ENCODE data around the gene TMEM82. TPM values are rescaled to one million over a fixed set of nuclear protein-coding genes. Genes with fewer than 3 reads are reported as not detected.

Gene TMEM82
- polyA plus RNA-seq, 1 donor from 2014 or later: not detected

- H3K9me3 ChIP-seq (ENCODE audit: low read length): no peaks in the 10 kb centered on the region
- H3K27me3 ChIP-seq (ENCODE audit: insufficient read depth, low read depth, low read length): peaks cover 7% of the 10 kb centered on the region
- H3K36me3 ChIP-seq (ENCODE audit: insufficient read depth, low read length): no peaks in the 10 kb centered on the region
- no peak for TF ChIP-seq EP300 (conservative IDR thresholded peaks at IDR 0.05; ENCODE audit: poor library complexity, severe bottlenecking)
- no peak for TF ChIP-seq POLR2AphosphoS5 (IDR thresholded peaks at IDR 0.05)
- no peak for TF ChIP-seq REST (IDR thresholded peaks at IDR 0.05; ENCODE audit: borderline replicate concordance)
- TF ChIP-seq SMC3 (conservative IDR thresholded peaks at IDR 0.05; ENCODE audit: poor library complexity): no peak
- no peak for TF ChIP-seq EZH2 (IDR thresholded peaks at IDR 0.05; ENCODE audit: borderline replicate concordance, insufficient read depth, low read length, poor library complexity, severe bottlenecking)
- no peak for TF ChIP-seq CTCF (IDR thresholded peaks at IDR 0.05; ENCODE audit: poor library complexity, severe bottlenecking)
- no peak for TF ChIP-seq TAF1 (IDR thresholded peaks at IDR 0.05; ENCODE audit: low read depth)
- no peak for TF ChIP-seq MXI1 (conservative IDR thresholded peaks at IDR 0.05; ENCODE audit: poor library complexity, severe bottlenecking)
- TF ChIP-seq RAD21 (conservative IDR thresholded peaks at IDR 0.05): no peak
- no peaks in the 10 kb centered on the region for H3K79me2 ChIP-seq (replicated peaks; ENCODE audit: insufficient read depth, low read length)
- no peaks in the 10 kb centered on the region for H4K20me1 ChIP-seq (ENCODE audit: insufficient read depth)
- no peak overlapping the region for H3K27ac ChIP-seq (ENCODE audit: low read length)
- no peaks in the 10 kb centered on the region for H3K9me2 ChIP-seq (ENCODE audit: insufficient read depth, low read length)
- no peak overlapping the region for H3K4me3 ChIP-seq (ENCODE audit: low read length)
- H3F3A ChIP-seq (ENCODE audit: insufficient read depth, low read length, poor library complexity, severe bottlenecking): no peaks in the 10 kb centered on the region
- H2AFZ ChIP-seq (ENCODE audit: low read depth, low read length): no peak overlapping the region
- H3K4me2 ChIP-seq (ENCODE audit: low read length): no peak overlapping the region
- H3K9ac ChIP-seq (ENCODE audit: low read length): no peak overlapping the region
These were observed 11.5 kb downstream of the TMEM82 start for GRCh38 chr1:15753776-15754175.

DNA sequence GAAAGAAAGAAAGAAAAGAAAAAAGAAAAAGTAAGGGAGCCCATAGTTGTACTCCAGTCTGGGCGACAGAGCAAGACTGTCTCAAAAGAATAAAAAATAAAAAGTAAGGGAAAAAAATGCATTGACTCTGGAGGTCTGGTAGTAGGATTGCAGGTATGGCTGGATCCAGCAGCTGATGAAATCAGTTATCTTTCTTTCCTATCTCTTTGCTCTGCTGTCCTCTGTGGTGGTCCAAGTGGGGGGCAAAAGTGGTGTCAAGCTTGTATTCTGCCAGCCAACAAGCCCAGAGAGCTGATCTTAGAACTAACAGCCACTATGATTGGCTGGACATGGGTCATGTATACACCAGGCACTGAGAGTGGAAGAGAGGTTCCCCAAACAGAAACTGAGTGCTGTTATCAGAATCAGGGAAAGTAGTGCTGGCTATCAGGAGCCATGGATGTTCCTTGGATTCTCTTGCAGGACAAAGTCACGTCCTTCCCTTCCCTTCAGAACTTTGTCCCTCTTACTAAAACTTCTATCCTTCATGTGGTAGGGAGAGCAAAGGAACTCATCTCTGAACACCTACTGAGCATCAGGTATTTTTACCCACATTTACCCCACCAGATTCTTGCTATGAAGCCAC, 12.8 kb downstream of the TMEM82 start:
- Histone ChIP-seq H4K20me1 (ENCODE audit: insufficient read depth) (no peaks in the 10 kb centered on the region), H2AFZ (ENCODE audit: low read depth, low read length) (no peak overlapping the region), H3K79me2 (replicated peaks; ENCODE audit: insufficient read depth, low read length) (peaks cover 6% of the 10 kb centered on the region), H3K27me3 (ENCODE audit: insufficient read depth, low read depth, low read length) (peaks cover 15% of the 10 kb centered on the region), H3K27ac (ENCODE audit: low read length) (no peak overlapping the region), H3K4me3 (ENCODE audit: low read length) (no peak overlapping the region), H3K9me3 (ENCODE audit: low read length) (no peaks in the 10 kb centered on the region), H3K4me2 (ENCODE audit: low read length) (no peak overlapping the region), H3K9me2 (ENCODE audit: insufficient read depth, low read length) (no peaks in the 10 kb centered on the region), H3F3A (ENCODE audit: insufficient read depth, low read length, poor library complexity, severe bottlenecking) (no peaks in the 10 kb centered on the region), H3K36me3 (ENCODE audit: insufficient read depth, low read length) (no peaks in the 10 kb centered on the region), H3K9ac (ENCODE audit: low read length) (no peak overlapping the region)
- no peak for TF ChIP-seq REST (IDR thresholded peaks at IDR 0.05; ENCODE audit: borderline replicate concordance)
- no peak for TF ChIP-seq TAF1 (IDR thresholded peaks at IDR 0.05; ENCODE audit: low read depth)
- TF ChIP-seq EP300 (conservative IDR thresholded peaks at IDR 0.05; ENCODE audit: poor library complexity, severe bottlenecking): no peak
- TF ChIP-seq EZH2 (IDR thresholded peaks at IDR 0.05; ENCODE audit: borderline replicate concordance, insufficient read depth, low read length, poor library complexity, severe bottlenecking): no peak
- TF ChIP-seq CTCF (IDR thresholded peaks at IDR 0.05; ENCODE audit: poor library complexity, severe bottlenecking): no peak
- TF ChIP-seq SMC3 (conservative IDR thresholded peaks at IDR 0.05; ENCODE audit: poor library complexity): no peak
- no peak for TF ChIP-seq POLR2AphosphoS5 (IDR thresholded peaks at IDR 0.05)
- no peak for TF ChIP-seq MXI1 (conservative IDR thresholded peaks at IDR 0.05; ENCODE audit: poor library complexity, severe bottlenecking)
- TF ChIP-seq RAD21 (conservative IDR thresholded peaks at IDR 0.05): no peak
